G401.6 (cell line): ENCODE data around the gene C20orf173.
"Not testable (repeated sequence)": the region's sequence is repeated elsewhere in the genome, so short reads cannot be mapped to it uniquely, and the experiment has no call there.

ENCODE experiments used
- FAIRE-seq: peaks from 2 replicates; lab custom pipeline; 2012; peaks lifted over from hg19 to GRCh38; lab: Jason Lieb, UNC

C20orf173 gene, protein sequence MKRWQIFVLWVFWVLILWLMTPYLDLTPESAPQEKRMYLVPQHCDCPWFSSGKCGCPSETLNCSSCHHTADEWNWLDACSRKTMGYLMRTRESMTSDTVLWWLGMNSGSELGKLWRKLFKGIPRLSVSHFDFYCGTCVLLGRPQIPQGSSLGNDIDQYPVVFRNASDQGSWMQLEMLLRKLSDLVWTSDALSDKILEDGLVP

DNA sequence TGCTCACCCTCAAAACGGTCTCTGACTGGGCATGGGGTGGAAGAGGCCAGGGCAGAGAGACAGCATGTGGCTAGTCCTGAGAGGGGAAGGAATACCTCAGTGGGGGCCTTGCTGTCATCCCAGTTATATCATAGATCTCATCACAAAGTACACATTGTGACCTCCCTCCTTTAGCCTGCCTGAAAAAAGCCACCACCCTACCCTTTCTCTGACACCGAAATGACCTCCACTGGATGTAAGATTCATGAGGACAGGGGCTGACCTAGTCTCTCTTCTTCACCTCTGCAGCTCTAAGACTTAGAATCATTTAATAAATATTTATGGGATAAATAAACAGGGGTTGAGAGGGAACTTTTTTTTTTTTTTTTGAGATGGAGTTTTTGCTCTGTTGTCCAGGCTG lies at the start of gene C20orf173:
C20orf173 (minus strand) TSS at position 101 of the 400 bp plus-strand sequence. CDS start 279 bp downstream, outside the sequence.
- FAIRE-seq, result no peak

GRCh38 chr20:35579196-35579595 lies 49.7 kb upstream of the C20orf173 start:
- no peak for FAIRE-seq

GRCh38 chr20:35578469-35578868 lies 49.0 kb upstream of the C20orf173 start:
- no peak for FAIRE-seq

GRCh38 chr20:35576816-35577215 lies 47.4 kb upstream of the C20orf173 start:
- FAIRE-seq, result no peak

DNA sequence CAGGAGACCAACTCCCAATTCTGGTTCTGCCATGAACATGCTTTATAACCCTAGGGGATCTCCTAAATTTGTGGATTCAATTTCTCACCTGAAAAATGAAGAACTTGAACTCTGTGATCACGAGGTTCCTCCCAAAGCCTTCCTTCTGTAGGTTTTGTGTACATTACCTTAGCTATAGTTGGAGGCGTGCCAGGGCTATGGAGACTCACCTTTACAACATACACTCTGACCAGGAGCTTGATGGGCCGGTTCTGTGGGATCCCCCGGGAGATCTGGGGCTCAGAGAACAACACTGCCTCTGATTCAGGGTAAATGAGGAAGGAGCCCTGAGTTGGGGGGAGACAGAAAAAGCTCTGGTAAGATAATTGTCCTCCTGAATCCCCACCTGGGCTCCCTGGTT lies 46.5 kb upstream of the C20orf173 start:
- no peak for FAIRE-seq

- no peak for FAIRE-seq
Observed at GRCh38 chr20:35572838-35573237, 43.4 kb upstream of the C20orf173 start.

DNA sequence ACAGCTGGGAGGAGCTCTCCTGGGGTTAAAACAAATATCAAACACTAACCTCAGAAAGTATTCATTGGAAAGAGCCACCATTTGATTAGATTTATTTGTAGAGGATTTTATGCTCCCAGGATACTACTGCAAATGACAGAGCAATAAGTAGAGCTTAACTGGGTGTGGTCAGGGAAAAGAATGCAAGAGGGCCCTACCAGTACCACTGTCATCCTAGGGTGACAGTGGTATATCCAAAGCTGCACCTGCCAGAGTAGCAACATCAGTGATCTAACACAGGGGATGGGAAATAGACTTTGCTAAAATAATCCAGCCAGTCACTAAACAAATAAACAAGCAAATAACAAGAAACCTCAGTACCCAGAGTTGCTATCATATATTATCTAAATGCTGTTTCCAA lies 42.1 kb upstream of the C20orf173 start:
- FAIRE-seq, result no peak

DNA sequence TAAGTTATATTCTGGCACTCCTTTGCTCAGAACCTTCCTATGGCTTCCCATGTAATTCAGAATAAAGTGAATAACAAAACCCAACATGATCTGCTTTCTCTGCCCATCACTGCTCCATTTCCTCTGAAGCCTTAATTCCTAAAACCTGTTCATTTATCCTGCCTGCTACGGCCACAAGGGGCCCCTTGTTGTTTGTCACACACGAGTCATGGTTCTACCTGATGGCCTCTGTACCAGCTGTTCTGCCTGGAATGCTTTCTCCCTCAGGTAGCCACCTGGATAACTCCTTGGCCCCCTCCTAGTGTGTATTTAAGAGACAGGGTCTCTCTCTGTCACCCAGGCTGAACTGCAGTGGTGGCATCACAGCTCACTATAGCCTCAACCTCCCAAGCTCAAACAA lies 39.2 kb upstream of the C20orf173 start:
- FAIRE-seq, result no peak

- FAIRE-seq, result no peak
Observed at GRCh38 chr20:35564905-35565304, 35.5 kb upstream of the C20orf173 start.

DNA sequence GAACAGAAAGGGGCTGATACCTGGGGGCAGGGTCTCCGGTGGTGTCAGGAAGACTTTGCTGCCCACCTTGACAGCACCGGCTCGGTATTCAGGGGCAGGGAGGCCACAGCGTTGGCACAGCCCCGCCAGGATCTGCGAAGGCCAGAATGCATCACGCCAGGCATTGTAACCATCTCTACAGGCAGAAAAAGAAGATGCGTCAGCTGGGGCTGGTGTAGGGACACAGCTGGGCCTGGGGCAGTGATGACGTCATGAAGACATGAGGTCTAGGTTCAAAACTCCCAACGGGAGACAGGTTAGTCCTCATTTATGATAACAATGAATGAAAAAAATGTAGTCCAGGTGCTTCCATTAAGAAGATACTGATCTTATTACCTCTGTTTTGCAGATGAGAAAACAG lies 34.4 kb upstream of the C20orf173 start:
- FAIRE-seq, result no peak

GRCh38 chr20:35562541-35563110 lies 33.2 kb upstream of the C20orf173 start:
- FAIRE-seq, result no peak

GRCh38 chr20:35561671-35562070 lies 32.2 kb upstream of the C20orf173 start:
- FAIRE-seq, result no peak

GRCh38 chr20:35561268-35561667 lies 31.8 kb upstream of the C20orf173 start:
- FAIRE-seq, result peak; percentile 8

DNA sequence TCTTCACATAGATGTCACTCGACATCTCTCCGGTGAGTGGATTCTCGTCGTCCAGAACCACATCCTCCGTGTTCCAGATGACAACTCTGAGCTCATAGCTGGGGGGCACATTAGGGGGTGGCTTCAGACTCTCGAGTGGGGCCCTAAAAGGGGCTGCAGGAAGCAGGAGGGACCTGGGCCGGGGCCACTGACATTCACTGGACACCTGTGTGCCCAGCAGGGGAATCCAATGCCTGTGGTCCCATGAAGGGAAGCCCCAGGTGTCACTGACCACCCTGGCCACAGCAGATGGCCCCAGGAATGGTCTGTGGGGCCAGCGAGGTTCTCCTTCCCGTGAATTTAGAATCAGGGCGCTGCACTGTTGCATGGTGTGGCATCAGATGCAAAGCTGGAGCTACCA lies 31.1 kb upstream of the C20orf173 start:
- no peak for FAIRE-seq

GRCh38 chr20:35560105-35560511 lies 30.7 kb upstream of the C20orf173 start:
- no peak for FAIRE-seq

DNA sequence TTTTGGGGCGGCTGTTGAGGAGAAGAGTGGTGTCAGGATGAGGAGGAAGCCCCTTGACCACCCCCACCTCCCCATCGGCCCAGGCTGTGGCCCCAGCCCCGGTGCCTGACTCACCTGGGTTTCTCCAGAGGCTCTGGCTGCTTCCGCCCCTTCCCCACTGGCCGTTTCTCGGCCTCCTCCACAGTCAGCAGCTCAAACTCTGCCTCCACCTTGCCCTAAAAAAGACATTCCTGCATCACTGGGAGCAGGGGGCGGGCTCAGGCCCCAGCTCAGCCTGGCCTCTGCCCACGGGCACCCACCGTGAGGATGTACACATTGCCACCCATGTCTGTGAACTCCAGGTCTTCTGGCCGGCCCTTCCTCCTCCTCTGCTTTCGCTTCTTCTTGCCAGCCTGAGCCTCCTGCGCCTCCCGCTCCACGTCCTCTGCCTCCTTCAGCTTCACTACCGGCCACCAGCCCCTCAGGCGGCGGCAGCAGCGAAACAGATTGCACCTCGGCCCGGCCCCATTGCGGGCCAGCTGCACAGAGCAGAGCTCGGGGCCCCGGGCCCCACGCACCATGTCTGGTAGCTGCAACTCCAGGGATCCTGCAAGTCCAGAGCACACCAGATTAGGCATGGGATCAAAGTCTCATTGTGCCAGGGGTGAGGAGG lies 29.7 kb upstream of the C20orf173 start:
- FAIRE-seq, result no peak

DNA sequence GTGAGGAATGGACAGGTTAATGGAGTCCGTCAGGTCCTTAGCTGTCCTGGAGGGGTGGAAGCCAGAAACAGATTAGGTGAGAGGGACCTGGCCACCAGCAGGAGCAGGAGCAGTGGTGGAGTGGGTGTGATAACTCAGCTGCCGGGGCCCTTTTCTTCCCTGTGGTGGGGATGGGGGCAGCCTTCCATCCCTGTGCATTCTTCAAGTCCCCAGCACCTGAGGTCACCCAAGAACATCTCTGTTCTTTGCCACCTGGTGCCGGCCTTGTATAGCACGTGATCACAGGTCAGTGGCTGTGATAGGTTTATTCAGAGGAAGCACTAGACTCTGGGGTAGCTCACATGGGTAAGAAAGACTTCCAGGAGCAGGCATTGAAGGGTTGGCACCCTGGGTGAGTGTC lies 29.0 kb upstream of the C20orf173 start:
- no peak for FAIRE-seq

- FAIRE-seq, result no peak
Observed at GRCh38 chr20:35556871-35557270, 27.4 kb upstream of the C20orf173 start.

- no peak for FAIRE-seq
Observed at GRCh38 chr20:35555951-35556645, 26.6 kb upstream of the C20orf173 start.

- FAIRE-seq, result not testable (repeated sequence)
Observed at GRCh38 chr20:35555461-35555860, 26.0 kb upstream of the C20orf173 start.

DNA sequence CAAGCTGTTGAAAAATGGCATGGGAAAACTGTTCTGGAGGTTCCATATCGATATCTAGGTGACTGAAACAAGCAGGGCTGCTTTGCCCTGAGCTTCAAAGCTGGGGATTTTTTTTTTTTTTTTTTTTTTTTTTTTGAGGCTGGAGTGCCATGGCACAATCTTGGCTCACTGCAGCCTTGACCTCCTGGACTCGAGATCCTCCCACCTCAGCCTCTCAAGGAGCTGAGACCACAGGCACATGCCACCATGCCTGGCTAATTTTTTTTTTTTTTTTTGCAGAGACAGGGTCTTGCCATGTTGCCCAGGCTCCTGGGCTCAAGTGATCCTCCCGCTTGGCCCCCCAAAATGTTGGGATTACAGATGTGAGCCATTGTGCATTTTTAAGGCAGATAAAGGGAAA lies 23.5 kb upstream of the C20orf173 start:
- FAIRE-seq, result no peak

- no peak for FAIRE-seq
Observed at GRCh38 chr20:35551503-35551902, 22.1 kb upstream of the C20orf173 start.

DNA sequence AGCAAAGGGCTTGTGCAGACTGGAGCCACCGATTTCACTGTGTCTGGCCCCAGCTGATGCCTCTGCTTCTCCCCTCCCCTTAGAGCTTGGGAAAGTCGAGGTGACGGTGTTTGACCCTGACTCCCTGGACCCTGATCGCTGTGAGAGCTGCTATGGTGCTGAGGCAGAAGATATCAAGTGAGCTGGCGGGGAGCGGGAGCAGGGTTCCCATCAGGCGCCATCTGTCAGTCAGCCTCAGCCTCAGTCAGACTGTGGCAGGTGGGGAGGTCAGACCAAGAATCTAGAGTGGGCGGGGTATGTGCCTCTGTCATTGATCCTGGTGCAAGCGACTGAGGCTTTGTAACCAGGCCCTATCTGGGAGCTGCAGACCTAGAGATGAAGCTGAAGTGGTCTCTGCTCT lies 17.9 kb upstream of the C20orf173 start:
- no peak for FAIRE-seq
